ENCODE measurements around the gene PCDHGB6. TPM values are rescaled to one million over a fixed set of nuclear protein-coding genes. Genes with fewer than 3 reads are reported as not detected.
"Not testable (repeated sequence)": the region's sequence is repeated elsewhere in the genome, so short reads cannot be mapped to it uniquely, and the experiment has no call there.

Gene PCDHGB6
- total RNA-seq, 1 experiment from 2014 or later: 1.3 TPM

DNA sequence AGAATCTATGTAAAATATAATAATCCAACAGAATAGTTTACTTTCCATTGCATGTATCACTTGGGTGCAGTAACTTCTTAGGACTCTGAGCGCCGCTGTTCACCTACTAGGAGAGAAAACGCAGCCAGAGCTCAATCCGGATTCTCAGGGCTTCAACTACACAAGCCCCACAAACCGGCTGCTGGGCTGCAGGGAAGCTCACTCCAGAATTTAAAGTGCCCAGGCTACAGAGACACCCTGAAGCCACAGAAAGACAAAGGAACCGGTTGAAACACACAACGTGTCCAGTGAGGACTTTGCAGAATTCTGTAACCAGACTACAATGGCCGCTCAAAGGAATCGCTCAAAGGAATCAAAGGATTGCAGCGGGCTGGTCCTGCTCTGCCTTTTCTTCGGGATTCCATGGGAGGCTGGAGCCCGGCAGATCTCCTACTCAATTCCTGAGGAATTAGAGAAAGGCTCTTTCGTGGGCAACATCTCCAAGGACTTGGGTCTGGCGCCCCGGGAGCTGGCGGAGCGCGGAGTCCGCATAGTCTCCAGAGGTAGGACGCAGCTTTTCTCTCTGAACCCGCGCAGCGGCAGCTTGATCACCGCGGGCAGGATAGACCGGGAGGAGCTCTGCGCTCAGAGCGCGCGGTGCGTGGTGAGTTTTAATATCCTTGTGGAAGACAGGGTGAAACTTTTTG is 5.2 kb downstream of the PCDHGB6 start, which contains the start of gene PCDHGA10:
TSS of gene PCDHGA10 (plus strand) at position 134 of the 686 bp plus-strand sequence. CDS start at position 323, 189 bp downstream.
- DNase-seq (ENCODE audit: low read depth): no peak
- in situ Hi-C loops (cut with HindIII; ENCODE audit: low pct_unique_long_range_greater_than_20kb, low sequenced_read_pairs): no loop called here

DNA sequence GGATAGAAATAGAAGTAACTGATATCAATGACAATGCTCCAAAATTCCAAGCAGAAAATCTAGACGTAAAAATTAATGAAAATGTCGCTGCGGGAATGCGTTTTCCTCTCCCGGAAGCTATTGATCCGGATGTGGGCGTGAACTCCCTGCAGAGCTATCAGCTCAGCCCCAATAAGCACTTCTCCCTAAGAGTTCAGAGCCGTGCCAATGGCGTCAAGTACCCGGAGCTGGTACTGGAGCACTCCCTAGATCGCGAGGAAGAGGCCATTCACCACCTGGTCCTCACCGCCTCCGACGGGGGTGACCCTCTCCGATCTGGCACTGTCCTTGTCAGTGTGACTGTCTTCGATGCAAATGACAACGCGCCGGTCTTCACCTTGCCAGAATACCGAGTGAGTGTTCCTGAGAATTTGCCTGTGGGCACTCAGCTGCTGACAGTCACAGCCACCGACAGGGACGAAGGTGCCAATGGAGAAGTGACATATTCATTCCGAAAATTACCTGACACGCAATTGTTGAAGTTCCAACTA is 5.8 kb downstream of the PCDHGB6 start:
- in situ Hi-C loops (cut with HindIII; ENCODE audit: low pct_unique_long_range_greater_than_20kb, low sequenced_read_pairs): no loop called here
- no peak for DNase-seq (ENCODE audit: low read depth)

DNA sequence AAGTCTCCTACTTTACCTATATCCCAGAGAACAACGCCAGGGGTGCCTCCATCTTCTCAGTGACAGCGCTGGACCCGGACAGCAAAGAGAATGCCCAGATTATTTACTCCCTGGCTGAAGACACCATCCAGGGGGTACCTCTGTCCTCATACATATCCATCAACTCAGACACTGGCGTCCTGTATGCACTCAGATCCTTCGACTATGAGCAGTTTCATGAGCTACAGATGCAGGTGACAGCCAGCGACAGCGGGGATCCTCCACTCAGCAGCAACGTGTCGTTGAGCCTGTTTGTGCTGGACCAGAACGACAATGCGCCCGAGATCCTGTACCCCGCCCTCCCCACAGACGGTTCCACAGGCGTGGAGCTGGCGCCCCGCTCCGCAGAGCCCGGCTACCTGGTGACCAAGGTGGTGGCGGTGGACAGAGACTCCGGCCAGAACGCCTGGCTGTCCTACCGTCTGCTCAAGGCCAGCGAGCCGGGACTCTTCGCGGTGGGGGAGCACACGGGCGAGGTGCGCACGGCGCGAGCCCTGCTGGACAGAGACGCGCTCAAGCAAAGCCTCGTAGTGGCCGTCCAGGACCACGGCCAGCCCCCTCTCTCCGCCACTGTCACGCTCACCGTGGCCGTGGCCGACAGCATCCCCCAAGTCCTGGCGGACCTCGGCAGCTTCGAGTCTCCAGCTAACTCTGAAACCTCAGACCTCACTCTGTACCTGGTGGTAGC is 6.9 kb downstream of the PCDHGB6 start:
- DNase-seq (ENCODE audit: low read depth); in situ Hi-C loops (cut with HindIII; ENCODE audit: low pct_unique_long_range_greater_than_20kb, low sequenced_read_pairs): not testable (repeated sequence)

DNA sequence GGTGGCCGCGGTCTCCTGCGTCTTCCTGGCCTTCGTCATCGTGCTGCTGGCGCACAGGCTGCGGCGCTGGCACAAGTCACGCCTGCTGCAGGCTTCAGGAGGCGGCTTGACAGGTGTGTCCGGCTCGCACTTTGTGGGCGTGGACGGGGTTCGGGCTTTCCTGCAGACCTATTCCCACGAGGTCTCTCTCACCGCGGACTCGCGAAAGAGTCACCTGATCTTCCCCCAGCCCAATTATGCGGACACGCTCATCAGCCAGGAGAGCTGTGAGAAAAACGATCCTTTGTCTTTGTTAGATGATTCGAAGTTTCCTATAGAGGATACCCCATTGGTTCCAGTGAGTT is 7.4 kb downstream of the PCDHGB6 start:
- in situ Hi-C loops (cut with HindIII; ENCODE audit: low pct_unique_long_range_greater_than_20kb, low sequenced_read_pairs); DNase-seq (ENCODE audit: low read depth): not testable (repeated sequence)

DNA sequence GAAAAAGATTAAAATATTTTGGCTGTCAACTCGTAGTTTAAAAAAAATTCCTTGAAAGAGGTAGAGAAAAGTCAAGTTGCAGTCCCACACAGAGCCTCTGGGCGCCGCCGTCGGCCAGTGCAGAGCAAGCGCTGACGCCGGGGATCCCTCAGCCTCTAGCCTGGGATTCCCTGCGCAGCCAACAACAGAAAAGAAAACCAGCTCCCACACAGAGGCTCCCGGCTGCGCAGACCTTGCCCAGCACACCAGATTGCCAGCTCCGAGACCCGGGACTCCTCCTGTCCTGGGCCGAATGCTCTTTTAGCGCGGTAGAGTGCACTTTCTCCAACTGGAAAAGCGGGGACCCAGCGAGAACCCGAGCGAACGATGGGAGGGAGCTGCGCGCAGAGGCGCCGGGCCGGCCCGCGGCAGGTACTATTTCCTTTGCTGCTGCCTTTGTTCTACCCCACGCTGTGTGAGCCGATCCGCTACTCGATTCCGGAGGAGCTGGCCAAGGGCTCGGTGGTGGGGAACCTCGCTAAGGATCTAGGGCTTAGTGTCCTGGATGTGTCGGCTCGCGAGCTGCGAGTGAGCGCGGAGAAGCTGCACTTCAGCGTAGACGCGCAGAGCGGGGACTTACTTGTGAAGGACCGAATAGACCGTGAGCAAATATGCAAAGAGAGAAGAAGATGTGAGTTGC is 9.8 kb downstream of the PCDHGB6 start, which contains the start of gene PCDHGB7:
TSS of gene PCDHGB7 (plus strand) at position 184 of the 679 bp plus-strand sequence. CDS start at position 367, 183 bp downstream.
- peak; percentile 70 for DNase-seq (ENCODE audit: low read depth)
- in situ Hi-C loops (cut with HindIII; ENCODE audit: low pct_unique_long_range_greater_than_20kb, low sequenced_read_pairs): not testable (repeated sequence)

DNA sequence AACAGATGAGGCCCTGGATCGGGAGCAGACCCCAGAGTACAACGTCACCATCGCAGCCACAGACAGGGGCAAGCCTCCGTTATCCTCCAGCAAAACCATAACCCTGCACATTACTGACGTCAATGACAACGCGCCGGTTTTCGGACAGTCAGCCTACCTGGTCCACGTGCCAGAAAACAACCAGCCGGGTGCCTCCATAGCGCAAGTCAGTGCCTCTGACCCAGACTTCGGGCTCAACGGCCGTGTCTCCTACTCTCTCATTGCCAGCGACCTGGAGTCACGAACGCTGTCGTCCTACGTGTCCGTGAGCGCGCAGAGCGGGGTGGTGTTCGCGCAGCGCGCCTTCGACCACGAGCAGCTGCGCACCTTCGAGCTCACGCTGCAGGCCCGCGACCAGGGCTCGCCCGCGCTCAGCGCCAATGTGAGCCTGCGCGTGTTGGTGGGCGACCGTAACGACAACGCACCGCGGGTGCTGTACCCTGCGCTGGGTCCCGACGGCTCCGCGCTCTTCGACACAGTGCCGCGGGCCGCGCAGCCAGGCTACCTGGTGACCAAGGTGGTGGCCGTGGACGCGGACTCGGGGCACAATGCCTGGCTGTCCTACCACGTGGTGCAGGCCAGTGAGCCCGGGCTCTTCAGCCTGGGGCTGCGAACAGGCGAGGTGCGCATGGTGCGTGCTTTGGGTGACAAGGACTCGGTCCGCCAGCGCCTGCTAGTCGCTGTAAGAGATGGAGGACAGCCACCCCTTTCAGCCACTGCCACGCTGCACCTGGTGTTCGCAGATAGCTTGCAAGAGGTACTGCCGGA is 11.5 kb downstream of the PCDHGB6 start:
- no peak for DNase-seq (ENCODE audit: low read depth)
- in situ Hi-C loops (cut with HindIII; ENCODE audit: low pct_unique_long_range_greater_than_20kb, low sequenced_read_pairs): no loop called here

DNA sequence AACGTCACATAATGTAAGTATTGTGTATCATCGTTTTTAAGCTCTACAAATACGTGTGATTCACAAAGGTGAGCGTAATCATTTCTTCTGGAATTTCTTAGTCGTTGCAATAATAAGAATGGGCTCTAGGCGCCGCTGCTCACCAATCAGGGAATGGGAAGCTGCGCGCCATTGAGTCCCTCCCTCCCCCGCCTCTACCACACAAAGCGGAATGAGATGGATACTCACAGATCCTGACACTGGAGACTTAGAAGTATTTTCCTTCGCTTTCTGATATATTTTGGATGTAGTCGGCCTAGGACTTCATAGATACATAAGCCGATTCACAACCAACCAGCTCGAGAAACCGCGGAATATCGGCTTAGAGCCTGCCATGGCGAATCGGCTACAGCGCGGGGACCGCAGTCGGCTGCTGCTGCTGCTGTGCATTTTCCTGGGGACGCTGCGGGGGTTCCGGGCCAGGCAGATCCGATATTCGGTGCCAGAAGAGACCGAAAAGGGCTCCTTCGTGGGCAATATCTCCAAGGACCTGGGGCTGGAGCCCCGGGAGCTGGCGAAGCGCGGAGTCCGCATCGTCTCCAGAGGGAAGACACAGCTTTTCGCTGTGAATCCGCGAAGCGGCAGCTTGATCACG is 13.2 kb downstream of the PCDHGB6 start, which contains the start of gene PCDHGA11:
TSS of gene PCDHGA11 (plus strand) at position 197 of the 634 bp plus-strand sequence. CDS start at position 374, 177 bp downstream.
- in situ Hi-C loops (cut with HindIII; ENCODE audit: low pct_unique_long_range_greater_than_20kb, low sequenced_read_pairs): no loop called here
- no peak for DNase-seq (ENCODE audit: low read depth)

DNA sequence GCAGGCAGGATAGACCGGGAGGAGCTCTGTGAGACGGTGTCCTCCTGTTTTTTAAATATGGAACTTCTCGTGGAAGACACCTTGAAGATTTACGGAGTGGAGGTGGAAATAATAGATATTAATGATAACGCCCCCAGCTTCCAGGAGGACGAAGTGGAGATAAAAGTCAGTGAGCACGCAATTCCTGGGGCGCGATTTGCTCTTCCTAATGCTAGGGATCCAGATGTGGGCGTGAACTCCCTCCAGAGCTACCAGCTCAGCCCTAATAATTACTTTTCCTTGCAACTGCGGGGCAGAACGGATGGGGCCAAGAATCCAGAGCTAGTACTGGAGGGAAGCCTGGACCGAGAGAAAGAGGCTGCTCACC is 13.7 kb downstream of the PCDHGB6 start:
- in situ Hi-C loops (cut with HindIII; ENCODE audit: low pct_unique_long_range_greater_than_20kb, low sequenced_read_pairs): no loop called here
- no peak for DNase-seq (ENCODE audit: low read depth)

DNA sequence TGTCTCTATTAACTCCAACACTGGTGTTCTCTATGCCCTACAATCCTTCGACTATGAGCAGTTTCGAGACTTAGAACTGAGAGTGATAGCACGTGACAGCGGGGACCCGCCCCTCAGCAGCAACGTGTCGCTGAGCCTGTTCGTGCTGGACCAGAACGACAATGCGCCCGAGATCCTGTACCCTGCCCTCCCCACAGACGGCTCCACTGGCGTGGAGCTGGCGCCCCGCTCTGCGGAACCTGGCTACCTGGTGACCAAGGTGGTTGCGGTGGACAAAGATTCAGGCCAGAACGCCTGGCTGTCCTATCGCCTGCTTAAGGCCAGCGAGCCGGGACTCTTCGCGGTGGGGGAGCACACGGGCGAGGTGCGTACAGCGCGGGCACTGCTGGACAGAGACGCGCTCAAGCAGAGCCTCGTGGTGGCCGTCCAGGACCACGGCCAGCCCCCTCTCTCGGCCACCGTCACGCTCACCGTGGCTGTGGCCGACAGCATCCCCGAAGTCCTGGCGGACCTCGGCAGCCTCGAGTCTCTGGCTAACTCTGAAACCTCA is 15.0 kb downstream of the PCDHGB6 start:
- in situ Hi-C loops (cut with HindIII; ENCODE audit: low pct_unique_long_range_greater_than_20kb, low sequenced_read_pairs): no loop called here

DNA sequence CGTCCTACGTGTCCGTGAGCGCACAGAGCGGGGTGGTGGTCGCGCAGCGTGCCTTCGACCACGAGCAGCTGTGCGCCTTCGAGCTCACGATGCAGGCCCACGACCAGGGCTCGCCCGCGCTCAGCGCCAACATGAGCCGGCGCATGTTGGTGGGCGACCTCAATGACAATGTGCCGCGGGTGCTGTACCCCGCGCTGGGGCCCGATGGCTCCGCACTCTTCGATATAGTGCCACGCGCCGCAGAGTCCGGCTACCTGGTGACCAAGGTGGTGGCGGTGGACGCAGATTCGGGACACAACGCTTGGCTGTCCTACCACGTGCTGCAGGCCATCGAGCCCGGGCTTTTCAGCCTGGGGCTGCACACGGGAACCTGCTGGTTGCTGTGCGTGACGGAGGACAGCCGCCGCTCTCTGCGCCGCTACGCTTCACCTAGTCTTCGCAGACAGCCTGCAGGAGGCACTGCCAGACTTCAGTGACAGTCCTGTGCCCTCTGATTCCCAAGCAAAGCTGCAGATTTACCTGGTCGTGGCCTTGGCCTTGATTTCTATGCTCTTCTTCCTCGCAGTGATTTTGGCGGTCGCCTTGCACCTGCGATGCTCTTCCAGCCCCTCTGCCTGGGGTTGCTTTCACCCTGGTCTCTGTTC is 20.1 kb downstream of the PCDHGB6 start:
- in situ Hi-C loops (cut with HindIII; ENCODE audit: low pct_unique_long_range_greater_than_20kb, low sequenced_read_pairs): no loop called here
- DNase-seq (ENCODE audit: low read depth): no peak

More for the DNA sequence above, 15.0 kb downstream of the PCDHGB6 start:
- no peak for DNase-seq (ENCODE audit: low read depth)

DNA sequence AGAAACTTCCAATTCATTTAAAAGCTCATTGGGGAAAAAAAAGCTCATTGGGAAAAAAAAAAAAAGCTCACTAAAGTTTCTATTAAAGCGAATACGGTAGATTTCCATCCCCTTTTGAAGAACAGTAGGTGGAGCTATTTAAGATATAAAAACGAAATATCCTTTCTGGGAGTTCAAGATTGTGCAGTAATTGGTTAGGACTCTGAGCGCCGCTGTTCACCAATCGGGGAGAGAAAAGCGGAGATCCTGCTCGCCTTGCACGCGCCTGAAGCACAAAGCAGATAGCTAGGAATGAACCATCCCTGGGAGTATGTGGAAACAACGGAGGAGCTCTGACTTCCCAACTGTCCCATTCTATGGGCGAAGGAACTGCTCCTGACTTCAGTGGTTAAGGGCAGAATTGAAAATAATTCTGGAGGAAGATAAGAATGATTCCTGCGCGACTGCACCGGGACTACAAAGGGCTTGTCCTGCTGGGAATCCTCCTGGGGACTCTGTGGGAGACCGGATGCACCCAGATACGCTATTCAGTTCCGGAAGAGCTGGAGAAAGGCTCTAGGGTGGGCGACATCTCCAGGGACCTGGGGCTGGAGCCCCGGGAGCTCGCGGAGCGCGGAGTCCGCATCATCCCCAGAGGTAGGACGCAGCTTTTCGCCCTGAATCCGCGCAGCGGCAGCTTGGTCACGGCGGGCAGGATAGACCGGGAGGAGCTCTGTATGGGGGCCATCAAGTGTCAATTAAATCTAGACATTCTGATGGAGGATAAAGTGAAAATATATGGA is 22.7 kb downstream of the PCDHGB6 start, which contains the start of gene PCDHGA12:
TSS of gene PCDHGA12 (plus strand) at position 176 of the 782 bp plus-strand sequence. CDS start at position 429, 253 bp downstream.
- in situ Hi-C loops (cut with HindIII; ENCODE audit: low pct_unique_long_range_greater_than_20kb, low sequenced_read_pairs): no loop called here
- no peak for DNase-seq (ENCODE audit: low read depth)

DNA sequence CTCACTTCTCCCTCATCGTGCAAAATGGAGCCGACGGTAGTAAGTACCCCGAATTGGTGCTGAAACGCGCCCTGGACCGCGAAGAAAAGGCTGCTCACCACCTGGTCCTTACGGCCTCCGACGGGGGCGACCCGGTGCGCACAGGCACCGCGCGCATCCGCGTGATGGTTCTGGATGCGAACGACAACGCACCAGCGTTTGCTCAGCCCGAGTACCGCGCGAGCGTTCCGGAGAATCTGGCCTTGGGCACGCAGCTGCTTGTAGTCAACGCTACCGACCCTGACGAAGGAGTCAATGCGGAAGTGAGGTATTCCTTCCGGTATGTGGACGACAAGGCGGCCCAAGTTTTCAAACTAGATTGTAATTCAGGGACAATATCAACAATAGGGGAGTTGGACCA is 23.5 kb downstream of the PCDHGB6 start:
- DNase-seq (ENCODE audit: low read depth): no peak
- in situ Hi-C loops (cut with HindIII; ENCODE audit: low pct_unique_long_range_greater_than_20kb, low sequenced_read_pairs): no loop called here

DNA sequence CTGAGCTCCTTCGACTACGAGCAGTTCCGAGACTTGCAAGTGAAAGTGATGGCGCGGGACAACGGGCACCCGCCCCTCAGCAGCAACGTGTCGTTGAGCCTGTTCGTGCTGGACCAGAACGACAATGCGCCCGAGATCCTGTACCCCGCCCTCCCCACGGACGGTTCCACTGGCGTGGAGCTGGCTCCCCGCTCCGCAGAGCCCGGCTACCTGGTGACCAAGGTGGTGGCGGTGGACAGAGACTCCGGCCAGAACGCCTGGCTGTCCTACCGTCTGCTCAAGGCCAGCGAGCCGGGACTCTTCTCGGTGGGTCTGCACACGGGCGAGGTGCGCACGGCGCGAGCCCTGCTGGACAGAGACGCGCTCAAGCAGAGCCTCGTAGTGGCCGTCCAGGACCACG is 24.5 kb downstream of the PCDHGB6 start:
- in situ Hi-C loops (cut with HindIII; ENCODE audit: low pct_unique_long_range_greater_than_20kb, low sequenced_read_pairs); DNase-seq (ENCODE audit: low read depth): not testable (repeated sequence)

DNA sequence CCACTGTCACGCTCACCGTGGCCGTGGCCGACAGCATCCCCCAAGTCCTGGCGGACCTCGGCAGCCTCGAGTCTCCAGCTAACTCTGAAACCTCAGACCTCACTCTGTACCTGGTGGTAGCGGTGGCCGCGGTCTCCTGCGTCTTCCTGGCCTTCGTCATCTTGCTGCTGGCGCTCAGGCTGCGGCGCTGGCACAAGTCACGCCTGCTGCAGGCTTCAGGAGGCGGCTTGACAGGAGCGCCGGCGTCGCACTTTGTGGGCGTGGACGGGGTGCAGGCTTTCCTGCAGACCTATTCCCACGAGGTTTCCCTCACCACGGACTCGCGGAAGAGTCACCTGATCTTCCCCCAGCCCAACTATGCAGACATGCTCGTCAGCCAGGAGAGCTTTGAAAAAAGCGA is 24.9 kb downstream of the PCDHGB6 start:
- DNase-seq (ENCODE audit: low read depth); in situ Hi-C loops (cut with HindIII; ENCODE audit: low pct_unique_long_range_greater_than_20kb, low sequenced_read_pairs): not testable (repeated sequence)

DNA sequence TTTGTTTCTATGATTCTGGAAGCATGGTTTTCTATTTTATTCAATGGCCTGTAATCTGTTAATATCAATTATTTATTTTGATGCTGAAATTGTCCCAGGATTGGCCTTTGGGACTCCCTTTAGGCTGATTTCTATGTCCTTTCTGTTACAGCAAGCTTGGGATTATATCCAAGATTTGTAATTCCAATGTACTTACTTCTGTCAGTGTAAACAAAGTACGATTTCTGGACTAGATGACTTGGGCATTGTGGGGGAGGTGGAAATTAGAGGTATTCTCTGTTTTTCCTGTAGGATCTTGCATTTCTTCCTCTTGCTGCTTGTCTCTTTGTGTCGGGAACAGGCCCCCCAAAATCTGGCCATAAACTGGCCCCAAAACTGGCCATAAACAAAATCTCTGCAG is 26.2 kb downstream of the PCDHGB6 start:
- no peak for DNase-seq (ENCODE audit: low read depth)
- in situ Hi-C loops (cut with HindIII; ENCODE audit: low pct_unique_long_range_greater_than_20kb, low sequenced_read_pairs): no loop called here

DNA sequence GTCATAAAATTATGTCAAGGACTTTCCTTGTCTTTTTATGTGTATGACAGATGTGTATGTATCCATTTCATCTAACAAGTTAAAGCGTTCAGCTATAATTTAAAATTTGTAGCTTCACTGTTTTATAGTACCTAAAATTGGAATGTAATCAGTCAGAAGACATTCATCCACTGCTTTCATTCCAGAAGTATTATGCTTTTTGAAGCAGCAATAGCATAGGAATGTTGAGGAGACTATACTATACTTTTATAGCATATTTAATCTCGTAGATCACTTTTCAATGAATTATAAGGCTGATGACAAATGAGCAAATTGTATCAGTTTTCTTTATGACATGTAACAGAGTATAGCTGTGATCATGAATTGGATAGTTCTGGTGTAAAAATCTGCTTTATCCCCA is 29.4 kb downstream of the PCDHGB6 start:
- in situ Hi-C loops (cut with HindIII; ENCODE audit: low pct_unique_long_range_greater_than_20kb, low sequenced_read_pairs): no loop called here

More for the DNA sequence above, 29.4 kb downstream of the PCDHGB6 start:
- DNase-seq (ENCODE audit: low read depth): no peak
